Uterus (tissue), 2 donors: ENCODE results near the gene TRPV2.
"Not testable (repeated sequence)": the region's sequence is repeated elsewhere in the genome, so short reads cannot be mapped to it uniquely, and the experiment has no call there.

Source experiments
- POLR2A ChIP-seq, 2 donors: fragments of 450-650 bp; IDR thresholded peaks; one replicate each; pipeline ENCODE4 v1.6.1; 2016; ENCODE audit warnings: antibody characterized with exemption in 2 of 2, mild to moderate bottlenecking in 1 of 2, moderate library complexity in 1 of 2
- TF ChIP-seq, protein P1 (sequence below), 4 experiments: fragments of 200-600 bp in 2 of 4; fragments of 450-650 bp in 2 of 4; sonication (generic) in 2 of 4; IDR thresholded peaks; one replicate each; pipeline ENCODE4 v1.5.1; 2016 to 2019; ENCODE audit warnings: antibody characterized with exemption in 4 of 4, mild to moderate bottlenecking in 2 of 4, moderate library complexity in 1 of 4

DNA sequence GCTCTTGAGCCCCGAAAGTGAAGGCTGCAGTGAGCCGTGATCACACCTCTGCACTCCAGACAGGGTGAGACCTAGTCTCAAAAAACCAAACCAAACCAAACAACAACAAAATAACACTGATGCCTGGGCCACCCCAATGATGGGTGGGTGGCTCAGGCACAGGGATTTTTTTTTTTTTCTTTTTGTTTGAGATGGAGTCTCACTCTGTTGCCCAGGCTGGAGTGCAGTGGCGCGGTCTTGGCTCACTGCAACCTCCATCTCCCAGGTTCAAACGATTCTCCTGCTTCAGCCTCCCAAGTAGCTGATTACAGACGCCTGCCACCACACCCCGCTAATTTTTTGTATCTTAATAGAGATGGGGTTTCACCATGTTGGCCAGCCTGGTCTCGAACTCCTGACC is 36.9 kb downstream of the TRPV2 start:
- TF ChIP-seq, protein P1, sequence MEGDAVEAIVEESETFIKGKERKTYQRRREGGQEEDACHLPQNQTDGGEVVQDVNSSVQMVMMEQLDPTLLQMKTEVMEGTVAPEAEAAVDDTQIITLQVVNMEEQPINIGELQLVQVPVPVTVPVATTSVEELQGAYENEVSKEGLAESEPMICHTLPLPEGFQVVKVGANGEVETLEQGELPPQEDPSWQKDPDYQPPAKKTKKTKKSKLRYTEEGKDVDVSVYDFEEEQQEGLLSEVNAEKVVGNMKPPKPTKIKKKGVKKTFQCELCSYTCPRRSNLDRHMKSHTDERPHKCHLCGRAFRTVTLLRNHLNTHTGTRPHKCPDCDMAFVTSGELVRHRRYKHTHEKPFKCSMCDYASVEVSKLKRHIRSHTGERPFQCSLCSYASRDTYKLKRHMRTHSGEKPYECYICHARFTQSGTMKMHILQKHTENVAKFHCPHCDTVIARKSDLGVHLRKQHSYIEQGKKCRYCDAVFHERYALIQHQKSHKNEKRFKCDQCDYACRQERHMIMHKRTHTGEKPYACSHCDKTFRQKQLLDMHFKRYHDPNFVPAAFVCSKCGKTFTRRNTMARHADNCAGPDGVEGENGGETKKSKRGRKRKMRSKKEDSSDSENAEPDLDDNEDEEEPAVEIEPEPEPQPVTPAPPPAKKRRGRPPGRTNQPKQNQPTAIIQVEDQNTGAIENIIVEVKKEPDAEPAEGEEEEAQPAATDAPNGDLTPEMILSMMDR (IDR thresholded peaks at IDR 0.05): not testable (repeated sequence)
- not testable (repeated sequence) for TF ChIP-seq POLR2A (IDR thresholded peaks at IDR 0.05)
